ENCODE measurements around the gene LDHD.

Gene LDHD

DNA sequence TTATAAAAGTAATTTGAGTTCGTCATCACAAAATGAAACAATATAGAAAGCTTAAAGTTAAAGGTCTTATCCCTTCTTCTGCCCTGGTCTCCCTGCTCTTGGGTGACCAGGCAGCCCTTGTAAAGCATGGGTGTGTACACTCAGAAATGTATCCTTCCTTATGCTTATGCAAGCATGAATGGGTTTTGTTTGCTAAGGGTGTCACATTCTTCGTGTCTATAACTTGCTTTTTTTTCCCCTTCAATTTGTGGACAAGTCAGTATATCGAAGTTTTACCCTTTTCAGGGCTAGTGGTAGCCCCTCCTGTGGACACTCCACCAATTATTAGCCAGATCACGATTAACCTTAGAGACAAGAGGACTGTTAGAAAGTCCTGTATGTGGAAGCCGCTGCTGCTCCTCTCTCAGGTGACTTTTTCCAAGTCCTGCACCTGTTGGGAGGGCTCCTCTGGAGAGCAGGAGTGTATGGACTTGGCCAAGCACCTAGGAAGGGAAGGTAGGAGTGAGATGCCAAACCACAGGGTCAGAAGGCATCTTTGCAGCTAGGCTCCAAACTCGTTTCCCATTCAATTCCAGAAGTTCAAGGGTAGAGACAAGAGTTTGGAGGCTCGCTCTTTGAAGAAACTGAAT is 50.9 kb downstream of the LDHD start:
- H3K4me1 ChIP-seq (ENCODE audit: control insufficient read depth in 1 of 2, insufficient read depth in 1 of 2, low read depth in 1 of 2, low read length in 1 of 2): peaks cover 55 to 59% of the 10 kb centered on the region in 2 experiments
- H3K4me3 ChIP-seq (ENCODE audit: low read depth in 1 of 2, low read length in 1 of 2): no peak overlapping the region
- peak overlapping the region; percentile 53 for H3K27ac ChIP-seq
- no peak for TF ChIP-seq CTCF (IDR thresholded peaks at IDR 0.05)
- H3K9me3 ChIP-seq: no peaks in the 10 kb centered on the region
- no peaks in the 10 kb centered on the region for H3K36me3 ChIP-seq
- H3K27me3 ChIP-seq: no peaks in the 10 kb centered on the region

DNA sequence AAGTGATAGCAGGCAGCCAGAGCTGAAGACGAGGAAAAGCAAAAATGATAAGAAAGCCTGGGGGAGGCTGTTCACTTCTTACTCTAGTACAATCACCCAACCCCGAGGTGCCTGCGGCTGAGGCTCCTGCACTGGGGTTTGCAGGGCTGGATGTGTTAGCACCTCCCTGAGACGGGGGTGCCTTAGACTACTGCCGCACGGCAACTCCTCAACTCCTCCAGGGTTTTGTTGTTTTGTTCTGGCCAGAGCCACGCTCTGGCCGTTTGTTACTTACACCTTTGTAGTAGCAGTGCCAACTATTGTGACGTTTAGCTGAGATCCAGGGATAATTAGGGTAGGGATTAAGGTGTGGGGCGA is 51.5 kb downstream of the LDHD start:
- H3K27ac ChIP-seq: peak overlapping the region; percentile 53
- H3K27me3 ChIP-seq: no peaks in the 10 kb centered on the region
- no peaks in the 10 kb centered on the region for H3K9me3 ChIP-seq
- peaks cover 58 to 60% of the 10 kb centered on the region in 2 experiments for H3K4me1 ChIP-seq (ENCODE audit: control insufficient read depth in 1 of 2, insufficient read depth in 1 of 2, low read depth in 1 of 2, low read length in 1 of 2)
- no peak for TF ChIP-seq CTCF (IDR thresholded peaks at IDR 0.05)
- H3K4me3 ChIP-seq (ENCODE audit: low read depth in 1 of 2, low read length in 1 of 2): no peak overlapping the region
- H3K36me3 ChIP-seq: no peaks in the 10 kb centered on the region

GRCh38 chr16:75064403-75065148 is 52.0 kb downstream of the LDHD start:
- Histone ChIP-seq H3K9me3 (no peaks in the 10 kb centered on the region), H3K36me3 (no peaks in the 10 kb centered on the region), H3K4me3 (ENCODE audit: low read depth in 1 of 2, low read length in 1 of 2) (no peak overlapping the region), H3K27ac (peak overlapping the region; percentile 53), H3K4me1 (ENCODE audit: control insufficient read depth in 1 of 2, insufficient read depth in 1 of 2, low read depth in 1 of 2, low read length in 1 of 2) (peaks cover 57 to 58% of the 10 kb centered on the region in 2 experiments), H3K27me3 (no peaks in the 10 kb centered on the region)
- no peak for TF ChIP-seq CTCF (IDR thresholded peaks at IDR 0.05)

DNA sequence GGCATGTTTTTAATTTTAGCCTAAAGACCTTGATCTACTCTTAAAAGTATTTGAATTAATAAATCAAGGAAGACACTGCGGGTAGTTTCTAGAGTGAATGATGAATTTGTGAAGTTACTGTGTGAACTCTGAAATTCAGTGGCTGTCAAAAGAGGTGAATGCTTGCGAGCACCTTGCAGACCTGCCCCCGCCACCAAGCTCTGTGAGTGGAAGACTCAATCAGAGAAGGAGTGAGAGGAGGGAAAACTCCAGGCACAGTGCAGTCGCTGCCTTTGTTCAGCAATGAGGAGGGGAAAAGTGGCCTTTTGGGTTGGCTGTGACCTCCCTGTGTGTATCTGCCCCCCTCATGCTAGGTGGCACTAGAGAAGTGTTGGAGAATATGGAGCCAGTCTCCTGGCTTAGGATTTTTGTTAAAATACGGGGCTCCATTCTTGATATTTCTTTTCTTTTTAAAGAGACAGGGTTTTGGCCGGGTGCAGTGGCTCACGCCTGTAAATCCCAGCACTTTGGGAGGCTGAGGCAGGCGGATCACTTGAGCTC is 53.0 kb downstream of the LDHD start:
- Histone ChIP-seq H3K36me3 (no peaks in the 10 kb centered on the region), H3K4me3 (ENCODE audit: low read depth in 1 of 2, low read length in 1 of 2) (no peak overlapping the region), H3K27ac (peak overlapping the region; percentile 53), H3K27me3 (no peaks in the 10 kb centered on the region), H3K9me3 (no peaks in the 10 kb centered on the region), H3K4me1 (ENCODE audit: control insufficient read depth in 1 of 2, insufficient read depth in 1 of 2, low read depth in 1 of 2, low read length in 1 of 2) (peaks cover 57 to 58% of the 10 kb centered on the region in 2 experiments)
- TF ChIP-seq CTCF (IDR thresholded peaks at IDR 0.05): no peak

GRCh38 chr16:75062976-75063346 is 53.6 kb downstream of the LDHD start:
- Histone ChIP-seq H3K27ac (peak overlapping the region; percentile 29), H3K4me3 (ENCODE audit: low read depth in 1 of 2, low read length in 1 of 2) (no peak overlapping the region), H3K27me3 (no peaks in the 10 kb centered on the region), H3K4me1 (ENCODE audit: control insufficient read depth in 1 of 2, insufficient read depth in 1 of 2, low read depth in 1 of 2, low read length in 1 of 2) (peaks cover 57 to 58% of the 10 kb centered on the region in 2 experiments), H3K9me3 (no peaks in the 10 kb centered on the region), H3K36me3 (no peaks in the 10 kb centered on the region)
- no peak for TF ChIP-seq CTCF (IDR thresholded peaks at IDR 0.05)

All from neutrophil (primary cell).